ENCODE measurements around the gene TRIM71. TPM values are rescaled to one million over a fixed set of nuclear protein-coding genes. Genes with fewer than 3 reads are reported as not detected.

Gene TRIM71
- total RNA-seq, 1 donor from 2014 or later = not detected

- Mint-ChIP-seq H3K4me1 (ENCODE audit: unreplicated experiment) (peaks cover 9% of the 10 kb centered on the region), H3K27me3 (ENCODE audit: unreplicated experiment) (peaks cover 3% of the 10 kb centered on the region), H3K27ac (ENCODE audit: unreplicated experiment) (no peak overlapping the region), H3K36me3 (ENCODE audit: unreplicated experiment) (no peaks in the 10 kb centered on the region), H3K9me3 (ENCODE audit: unreplicated experiment) (no peaks in the 10 kb centered on the region), H3K4me3 (ENCODE audit: unreplicated experiment) (no peak overlapping the region)
- TF ChIP-seq, protein P1, sequence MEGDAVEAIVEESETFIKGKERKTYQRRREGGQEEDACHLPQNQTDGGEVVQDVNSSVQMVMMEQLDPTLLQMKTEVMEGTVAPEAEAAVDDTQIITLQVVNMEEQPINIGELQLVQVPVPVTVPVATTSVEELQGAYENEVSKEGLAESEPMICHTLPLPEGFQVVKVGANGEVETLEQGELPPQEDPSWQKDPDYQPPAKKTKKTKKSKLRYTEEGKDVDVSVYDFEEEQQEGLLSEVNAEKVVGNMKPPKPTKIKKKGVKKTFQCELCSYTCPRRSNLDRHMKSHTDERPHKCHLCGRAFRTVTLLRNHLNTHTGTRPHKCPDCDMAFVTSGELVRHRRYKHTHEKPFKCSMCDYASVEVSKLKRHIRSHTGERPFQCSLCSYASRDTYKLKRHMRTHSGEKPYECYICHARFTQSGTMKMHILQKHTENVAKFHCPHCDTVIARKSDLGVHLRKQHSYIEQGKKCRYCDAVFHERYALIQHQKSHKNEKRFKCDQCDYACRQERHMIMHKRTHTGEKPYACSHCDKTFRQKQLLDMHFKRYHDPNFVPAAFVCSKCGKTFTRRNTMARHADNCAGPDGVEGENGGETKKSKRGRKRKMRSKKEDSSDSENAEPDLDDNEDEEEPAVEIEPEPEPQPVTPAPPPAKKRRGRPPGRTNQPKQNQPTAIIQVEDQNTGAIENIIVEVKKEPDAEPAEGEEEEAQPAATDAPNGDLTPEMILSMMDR (IDR thresholded peaks at IDR 0.05) = no peak
- DNase-seq (ENCODE audit: extremely low spot score, unreplicated experiment) = no peak
These were observed 52.7 kb downstream of the TRIM71 start for GRCh38 chr3:32870373-32871095.

GRCh38 chr3:32871273-32871672, 53.5 kb downstream of the TRIM71 start:
- no peak overlapping the region for H3K27ac Mint-ChIP-seq (ENCODE audit: unreplicated experiment)
- peaks cover 14% of the 10 kb centered on the region for H3K4me1 Mint-ChIP-seq (ENCODE audit: unreplicated experiment)
- no peak overlapping the region for H3K4me3 Mint-ChIP-seq (ENCODE audit: unreplicated experiment)
- TF ChIP-seq, protein P1 (IDR thresholded peaks at IDR 0.05) = no peak
- no peaks in the 10 kb centered on the region for H3K9me3 Mint-ChIP-seq (ENCODE audit: unreplicated experiment)
- H3K27me3 Mint-ChIP-seq (ENCODE audit: unreplicated experiment) = peaks cover 3% of the 10 kb centered on the region
- DNase-seq (ENCODE audit: extremely low spot score, unreplicated experiment) = no peak
- no peaks in the 10 kb centered on the region for H3K36me3 Mint-ChIP-seq (ENCODE audit: unreplicated experiment)

- Mint-ChIP-seq H3K4me3 (ENCODE audit: unreplicated experiment) (no peak overlapping the region), H3K9me3 (ENCODE audit: unreplicated experiment) (no peaks in the 10 kb centered on the region), H3K27me3 (ENCODE audit: unreplicated experiment) (peaks cover 3% of the 10 kb centered on the region), H3K27ac (ENCODE audit: unreplicated experiment) (no peak overlapping the region), H3K4me1 (ENCODE audit: unreplicated experiment) (peaks cover 14% of the 10 kb centered on the region), H3K36me3 (ENCODE audit: unreplicated experiment) (no peaks in the 10 kb centered on the region)
- TF ChIP-seq, protein P1 (IDR thresholded peaks at IDR 0.05) = no peak
- DNase-seq (ENCODE audit: extremely low spot score, unreplicated experiment) = no peak
These were observed 54.9 kb downstream of the TRIM71 start for GRCh38 chr3:32872487-32873382.

GRCh38 chr3:32873531-32874130, 55.8 kb downstream of the TRIM71 start:
- no peak overlapping the region for H3K4me3 Mint-ChIP-seq (ENCODE audit: unreplicated experiment)
- peaks cover 14% of the 10 kb centered on the region for H3K4me1 Mint-ChIP-seq (ENCODE audit: unreplicated experiment)
- H3K9me3 Mint-ChIP-seq (ENCODE audit: unreplicated experiment) = no peaks in the 10 kb centered on the region
- H3K36me3 Mint-ChIP-seq (ENCODE audit: unreplicated experiment) = no peaks in the 10 kb centered on the region
- DNase-seq (ENCODE audit: extremely low spot score, unreplicated experiment) = no peak
- TF ChIP-seq, protein P1 (IDR thresholded peaks at IDR 0.05) = no peak
- no peak overlapping the region for H3K27ac Mint-ChIP-seq (ENCODE audit: unreplicated experiment)
- peaks cover 3% of the 10 kb centered on the region for H3K27me3 Mint-ChIP-seq (ENCODE audit: unreplicated experiment)

GRCh38 chr3:32876920-32877319, 59.1 kb downstream of the TRIM71 start:
- Mint-ChIP-seq H3K4me3 (ENCODE audit: unreplicated experiment) (no peak overlapping the region), H3K4me1 (ENCODE audit: unreplicated experiment) (peaks cover 16% of the 10 kb centered on the region), H3K27ac (ENCODE audit: unreplicated experiment) (no peak overlapping the region), H3K27me3 (ENCODE audit: unreplicated experiment) (no peaks in the 10 kb centered on the region), H3K36me3 (ENCODE audit: unreplicated experiment) (no peaks in the 10 kb centered on the region), H3K9me3 (ENCODE audit: unreplicated experiment) (no peaks in the 10 kb centered on the region)
- no peak for DNase-seq (ENCODE audit: extremely low spot score, unreplicated experiment)
- TF ChIP-seq, protein P1 (IDR thresholded peaks at IDR 0.05) = no peak
